HG03066 (cell line): ENCODE measurements around the gene JPH4.

Experiments used
- ATAC-seq: cut with Tn5 transposase; IDR thresholded peaks from one replicate; pipeline ENCODE4 v1.9.1; 2021; ENCODE audit warnings: low read depth; ENCODE audit not compliant: unreplicated experiment

Gene JPH4

GRCh38 chr14:23566112-23566777, 12.3 kb downstream of the JPH4 start:
- no peak for ATAC-seq

DNA sequence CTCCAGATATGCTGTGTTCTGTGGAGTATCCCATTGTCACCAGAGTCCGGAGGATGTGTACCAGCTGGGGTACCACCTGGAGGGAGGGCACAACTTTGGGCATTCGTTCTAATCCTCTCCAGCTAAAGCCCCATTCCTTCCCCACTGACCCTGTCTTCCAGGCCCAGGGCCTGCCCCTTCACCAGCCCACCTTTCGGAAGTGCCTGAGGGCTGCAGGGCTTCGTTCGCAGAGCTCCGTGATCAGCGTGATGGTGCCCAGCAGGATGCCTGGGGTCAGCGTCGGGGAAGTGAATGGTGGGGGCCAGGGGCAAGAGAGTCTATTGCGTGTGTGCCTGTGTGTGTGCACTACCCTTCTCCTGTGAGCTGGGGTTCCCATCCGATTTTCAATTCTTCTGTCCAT, 13.0 kb downstream of the JPH4 start:
- ATAC-seq = no peak

- ATAC-seq = no peak
Observed at GRCh38 chr14:23564876-23565275, 13.7 kb downstream of the JPH4 start.

DNA sequence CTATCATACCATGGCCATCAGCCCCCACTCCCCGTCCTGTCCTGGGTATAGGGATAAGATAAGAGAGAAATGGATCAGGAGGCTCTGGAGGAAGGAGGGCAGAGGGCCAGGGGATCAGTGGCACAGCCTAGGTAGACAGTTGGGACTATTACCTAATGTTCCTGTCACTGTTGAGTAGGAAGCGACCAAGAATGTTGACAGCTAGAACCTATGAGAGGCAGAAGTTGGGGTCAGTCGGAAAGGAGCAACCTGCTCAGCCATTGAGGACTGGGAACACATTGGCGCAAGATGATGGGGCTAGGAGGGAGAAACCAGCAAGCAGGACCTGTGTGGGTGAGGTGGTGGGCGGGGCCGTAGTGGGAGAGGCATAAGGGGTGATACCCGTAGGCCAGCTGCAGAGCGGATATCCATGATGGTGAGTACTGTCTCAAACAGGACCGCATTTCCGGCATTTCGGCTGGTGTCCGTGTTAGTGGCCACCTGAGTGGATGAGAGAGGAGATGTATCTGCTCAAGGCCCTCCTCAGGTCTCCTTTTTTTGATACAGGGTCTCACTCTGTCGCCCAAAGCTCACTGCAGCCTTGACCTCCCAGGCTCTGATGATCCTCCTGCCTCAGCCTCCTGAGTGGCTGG, 14.3 kb downstream of the JPH4 start:
- ATAC-seq = no peak

DNA sequence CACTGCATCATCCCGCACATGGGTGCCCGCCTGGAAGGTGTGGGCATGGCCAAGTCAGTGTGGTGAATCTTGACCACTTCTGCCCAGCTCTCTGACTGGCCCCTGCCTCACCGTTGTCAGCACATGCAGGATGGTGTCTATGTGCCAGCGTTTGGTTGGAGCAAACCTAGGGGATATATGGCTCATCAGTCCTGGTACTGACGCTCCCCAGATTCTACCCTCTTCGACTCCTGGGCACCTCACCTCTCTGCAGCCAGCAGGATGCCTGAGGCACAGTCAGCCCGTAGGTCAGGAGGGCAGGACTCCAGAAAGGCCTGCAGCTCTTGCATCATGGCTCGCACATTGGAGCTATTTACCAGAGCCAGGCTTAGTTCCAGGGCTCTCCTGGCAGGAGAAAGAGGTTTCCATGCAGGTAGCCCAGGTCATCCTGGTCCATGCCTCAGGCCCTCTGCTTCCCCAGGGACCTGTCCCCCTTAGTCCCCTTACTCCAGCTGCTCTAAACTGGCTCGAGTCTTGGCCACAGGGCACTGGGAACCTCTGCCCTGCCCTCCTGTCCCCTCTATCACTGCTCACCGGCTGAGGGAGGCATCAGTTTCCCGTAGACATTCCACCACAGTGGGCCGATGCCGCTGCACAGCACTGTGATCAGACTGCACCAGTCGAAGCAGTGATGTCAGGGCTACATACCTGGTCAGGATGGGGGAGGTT, 15.0 kb downstream of the JPH4 start:
- ATAC-seq = no peak

- ATAC-seq = no peak
Observed at GRCh38 chr14:23562822-23563472, 15.6 kb downstream of the JPH4 start.

DNA sequence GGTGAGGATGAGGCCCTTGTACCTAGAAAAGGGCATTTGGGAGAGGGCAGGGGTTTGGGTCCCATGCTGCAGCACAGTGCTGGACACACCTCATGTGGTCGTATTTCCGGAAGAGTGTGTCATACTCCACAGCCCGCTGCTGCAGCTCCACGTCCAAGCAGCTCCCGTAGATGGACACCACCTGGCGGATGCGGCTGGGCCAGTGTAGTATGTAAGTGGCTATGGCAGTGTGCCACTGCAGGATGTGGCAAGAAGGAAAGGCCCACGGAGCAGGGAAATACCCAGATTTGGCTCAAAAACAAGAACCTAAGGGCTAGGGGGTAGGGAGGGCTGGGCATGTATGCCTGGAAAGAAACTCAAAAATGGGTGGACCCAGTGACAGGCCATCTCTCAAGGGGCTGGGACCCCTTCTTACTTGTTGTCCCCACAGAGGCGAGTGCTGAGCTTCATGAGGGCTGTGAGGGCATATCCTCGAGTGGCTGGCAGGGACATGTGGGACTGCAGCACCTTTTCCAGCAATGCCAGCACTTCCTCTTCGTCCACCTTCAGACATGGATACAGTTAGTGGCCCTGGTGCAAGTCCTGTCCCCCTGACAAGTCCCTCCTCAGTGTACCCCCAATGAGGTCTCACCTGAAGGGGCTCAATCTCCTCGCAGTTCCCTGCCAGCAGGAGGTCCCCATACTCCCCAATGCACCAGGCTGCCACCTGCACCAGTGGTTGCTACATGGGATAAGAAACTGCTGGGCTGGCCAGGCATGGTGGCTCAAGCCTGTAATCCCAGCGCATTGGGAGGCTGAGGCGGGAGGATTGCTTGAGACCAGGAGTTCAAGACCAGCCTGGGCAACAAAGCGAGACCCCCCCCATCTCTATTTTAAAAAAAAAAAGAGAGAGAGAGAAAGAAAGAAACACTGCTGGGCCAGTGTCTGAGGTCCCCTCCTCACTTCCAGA, 16.4 kb downstream of the JPH4 start:
- ATAC-seq = no peak

DNA sequence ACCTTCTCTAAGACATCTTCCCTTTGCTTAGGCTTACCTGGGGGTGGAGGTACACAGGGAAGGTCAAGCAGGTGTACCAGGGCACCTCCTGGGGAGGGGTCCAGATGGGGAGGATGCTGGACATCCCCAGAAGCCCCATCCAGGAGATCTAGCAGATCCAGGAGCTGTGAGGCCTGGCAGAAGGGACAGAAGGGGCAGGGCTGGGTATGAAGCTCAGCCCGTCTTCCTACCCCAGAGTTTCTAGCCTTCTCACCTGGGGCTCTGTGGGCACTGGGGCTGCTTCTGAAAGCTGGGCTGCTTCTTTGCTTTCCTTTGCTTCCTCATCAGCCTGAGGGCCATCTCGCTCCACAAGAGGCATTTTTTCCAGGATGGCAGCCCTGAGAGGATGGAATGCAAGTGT, 17.3 kb downstream of the JPH4 start:
- no peak for ATAC-seq

DNA sequence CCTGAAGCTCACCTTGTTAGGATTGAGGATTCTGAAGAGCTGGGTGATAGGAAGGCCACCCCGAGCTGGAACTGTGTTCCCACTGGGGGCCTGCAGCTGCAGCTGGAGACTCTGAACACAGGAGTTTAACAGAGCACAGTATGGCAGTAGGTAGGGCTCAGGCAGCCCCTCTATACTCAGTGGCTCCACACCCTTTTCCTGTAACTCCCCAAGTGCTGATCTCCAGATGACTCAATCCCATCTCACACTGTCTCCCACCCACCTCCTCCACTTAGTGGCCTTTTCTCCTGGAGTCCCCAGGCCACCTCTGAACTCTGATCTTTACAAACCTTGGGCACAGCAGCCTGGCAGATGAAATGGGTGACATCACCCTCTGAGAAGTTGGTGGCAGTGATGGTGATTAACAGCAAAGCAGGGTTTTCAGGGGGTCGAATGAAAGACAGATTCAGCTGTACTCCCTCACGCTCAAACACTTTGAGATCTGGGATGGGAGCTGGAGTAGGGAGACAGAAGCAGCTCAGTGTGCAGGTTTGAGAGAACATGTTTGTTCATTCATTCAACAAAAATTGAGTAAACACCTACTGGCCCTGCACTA, 18.6 kb downstream of the JPH4 start:
- ATAC-seq = no peak

- no peak for ATAC-seq
Observed at GRCh38 chr14:23559010-23559925, 19.3 kb downstream of the JPH4 start.

DNA sequence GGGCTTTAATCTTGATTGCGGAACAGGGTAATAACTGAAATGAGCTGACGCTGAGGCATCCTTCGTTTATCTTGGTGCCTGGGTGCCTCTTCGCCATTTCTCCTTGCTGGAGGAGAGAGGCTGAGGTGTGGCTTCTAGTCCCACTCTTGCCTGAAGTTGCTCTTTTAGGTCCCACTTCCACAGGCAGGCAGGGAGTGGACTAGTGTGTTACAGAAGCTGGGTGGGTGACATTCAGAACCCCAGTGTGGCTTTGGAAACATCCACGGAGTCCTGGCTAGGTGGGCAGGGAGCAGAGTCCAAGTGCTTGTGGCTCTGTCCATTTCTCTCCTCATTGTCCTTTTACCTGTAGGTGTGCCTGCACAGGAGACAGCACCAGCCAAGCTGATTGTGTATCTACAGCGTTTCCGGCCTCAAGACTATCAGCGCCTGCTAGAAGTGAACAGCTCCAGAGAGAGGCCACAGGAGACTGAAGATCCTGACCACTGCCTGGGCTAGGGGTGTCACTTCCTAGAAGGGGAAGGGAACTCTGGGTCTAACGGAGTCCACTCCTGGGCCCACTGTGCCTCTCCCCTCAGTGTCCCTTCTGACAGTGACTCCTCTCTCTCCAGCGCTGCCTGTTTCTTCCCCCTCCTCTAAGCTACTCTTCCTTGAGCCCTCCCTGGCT, 20.1 kb downstream of the JPH4 start:
- no peak for ATAC-seq

DNA sequence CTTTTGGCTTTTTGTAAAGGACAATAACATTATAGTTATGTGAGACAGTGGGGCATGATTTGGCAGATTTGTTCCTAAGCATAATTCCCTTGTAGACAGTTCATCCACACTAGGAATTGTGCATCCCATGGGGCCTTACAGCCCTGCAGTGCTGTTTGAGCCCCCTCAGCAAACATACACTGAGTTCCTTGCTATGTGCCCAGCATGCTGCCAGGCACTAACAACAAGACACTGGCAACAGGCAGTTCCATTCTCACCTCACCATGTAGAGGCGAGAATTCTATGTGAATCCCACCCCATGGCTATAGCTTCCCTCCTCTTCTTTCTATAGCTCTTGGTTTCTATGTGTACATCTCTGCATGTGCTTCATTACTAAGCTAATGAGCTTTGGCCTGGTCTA, 20.6 kb downstream of the JPH4 start:
- no peak for ATAC-seq

- no peak for ATAC-seq
Observed at GRCh38 chr14:23557521-23557920, 21.1 kb downstream of the JPH4 start.

DNA sequence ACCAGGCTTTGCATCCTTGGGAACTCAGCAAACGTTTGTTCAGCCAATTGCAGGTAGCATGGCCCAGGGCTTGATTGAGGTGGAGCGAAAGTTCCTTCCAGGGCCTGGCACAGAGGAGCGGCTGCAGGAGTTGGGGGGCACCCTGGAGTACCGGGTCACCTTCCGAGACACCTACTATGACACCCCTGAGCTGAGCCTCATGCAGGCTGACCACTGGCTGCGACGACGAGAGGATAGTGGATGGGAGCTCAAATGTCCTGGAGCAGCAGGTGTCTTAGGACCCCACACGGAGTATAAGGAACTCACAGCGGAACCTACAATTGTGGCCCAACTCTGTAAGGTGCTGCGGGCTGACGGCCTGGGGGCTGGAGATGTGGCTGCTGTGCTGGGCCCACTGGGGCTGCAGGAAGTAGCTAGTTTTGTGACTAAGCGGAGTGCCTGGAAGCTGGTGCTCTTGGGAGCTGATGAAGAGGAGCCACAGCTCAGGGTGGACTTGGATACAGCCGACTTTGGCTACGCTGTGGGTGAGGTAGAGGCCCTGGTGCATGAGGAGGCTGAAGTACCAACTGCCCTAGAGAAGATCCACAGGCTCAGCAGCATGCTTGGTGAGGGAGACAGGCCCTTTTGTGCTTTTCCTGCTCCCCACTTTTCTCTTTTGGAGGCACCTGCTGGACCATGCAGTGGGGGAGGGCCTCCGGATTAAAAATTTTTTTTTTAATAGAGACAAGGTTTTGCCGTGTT, 21.7 kb downstream of the JPH4 start:
- no peak for ATAC-seq

GRCh38 chr14:23555882-23556699, 22.5 kb downstream of the JPH4 start, which contains the start of gene THTPA:
THTPA (plus strand) TSS chr14:23556271; CDS start chr14:23556758, 487 bp downstream.
- ATAC-seq = peak; percentile 87

DNA sequence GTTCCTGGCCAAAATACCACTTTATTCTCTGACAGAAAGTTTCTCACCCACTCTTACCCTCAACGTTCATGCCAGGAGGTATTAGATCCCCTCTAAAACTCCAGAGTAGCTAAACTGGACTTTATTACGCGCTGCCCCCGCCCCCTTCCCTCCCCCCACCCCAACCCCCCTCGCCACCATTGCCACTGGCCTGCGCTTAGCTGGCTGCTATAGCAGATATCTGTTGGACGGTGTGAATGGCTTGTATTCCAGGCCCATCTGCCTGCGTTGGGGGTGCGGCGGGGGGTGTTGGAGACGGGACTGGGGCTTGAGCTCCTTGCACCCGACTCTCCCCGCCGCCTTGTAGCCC, 23.1 kb downstream of the JPH4 start:
- no peak for ATAC-seq
